HepG2 (cell line): ENCODE measurements around the gene AKR1C3. TPM values are rescaled to one million over a fixed set of nuclear protein-coding genes. Genes with fewer than 3 reads are reported as not detected.

Source experiments
- ATAC-seq: fragments of 200-7000 bp; cut with Tn5 transposase; 3 replicates; pipeline ENCODE4 v1.9.1; 2020; ENCODE audit warnings: mild to moderate bottlenecking, moderate library complexity
- BruUV-seq: library from RNA; stranded (reverse); fragments of 400-500 nt; replicated peaks from 2 replicates; lab custom pipeline; 2021; lab: Mats Ljungman, UMichigan
- CTCF ChIA-PET: fragments of 300-600 bp; formaldehyde crosslinking; extraction: SDS; loops from one replicate; lab custom pipeline; 2021; ENCODE audit warnings: low total read pairs, inconsistent platforms, low intra/inter-chr PET ratio; lab: Yijun Ruan, JAX
- POLR2A ChIA-PET: fragments of 350-600 bp; sonication (Branson Sonifier 250); formaldehyde crosslinking; loops from one replicate; lab custom pipeline; 2020; ENCODE audit warnings: antibody characterized with exemption, inconsistent platforms; lab: Yijun Ruan, JAX
- DNase-seq: peaks from one replicate; pipeline ENCODE4 v3.0.0-alpha.2; 2015; ENCODE audit warnings: low spot score
- FAIRE-seq: peaks from 3 replicates; lab custom pipeline; 2011; peaks lifted over from hg19 to GRCh38; lab: Jason Lieb, UNC
- H2AFZ ChIP-seq: one replicate; pipeline ENCODE4 v1.6.1; 2011; ENCODE audit warnings: low read length, inconsistent platforms
- H3K27ac ChIP-seq: fragments of 300-600 bp; 3 replicates; pipeline ENCODE4 v1.8.0; 2011; ENCODE audit warnings: mixed run types, mild to moderate bottlenecking, mixed read lengths, low read length, inconsistent platforms; ENCODE audit not compliant: insufficient read depth; ENCODE audit errors: extremely low read length
- H3K27me3 ChIP-seq, 2 experiments: fragments of 200-600 bp in 1 of 2; 2 replicates in 1 of 2; 3 replicates in 1 of 2; pipeline versions ENCODE4 v1.6.0 to v1.8.0; 2011; ENCODE audit warnings: low read length in 2 of 2, mild to moderate bottlenecking in 2 of 2, moderate library complexity in 2 of 2, inconsistent platforms in 1 of 2; ENCODE audit not compliant: insufficient read depth in 2 of 2, control insufficient read depth in 1 of 2
- H3K36me3 ChIP-seq, 2 experiments: fragments of 200-600 bp in 1 of 2; replicated peaks in 1 of 2; 2 replicates in 1 of 2; 3 replicates in 1 of 2; pipeline versions ENCODE4 v1.5.1 to v1.8.0; 2011; ENCODE audit warnings: low read length in 2 of 2, inconsistent platforms in 1 of 2; ENCODE audit not compliant: insufficient read depth in 2 of 2, control insufficient read depth in 1 of 2
- H3K4me1 ChIP-seq: 2 replicates; pipeline ENCODE4 v1.5.1; 2012; ENCODE audit warnings: low read length, inconsistent platforms; ENCODE audit not compliant: insufficient read depth
- H3K4me2 ChIP-seq: 2 replicates; pipeline ENCODE4 v1.6.0; 2011; ENCODE audit warnings: low read depth, low read length, inconsistent platforms
- H3K4me3 ChIP-seq, 3 experiments: fragments of 200-600 bp in 1 of 3; sonication (generic), shearing (Covaris generic) in 1 of 3; replicated peaks in 1 of 3; 2 replicates each; pipeline ENCODE4 v1.5.1; 2011 to 2016; ENCODE audit warnings: low read length in 3 of 3, inconsistent platforms in 2 of 3, low read depth in 2 of 3, mild to moderate bottlenecking in 2 of 3, control low read depth in 1 of 3, mixed read lengths in 1 of 3; ENCODE audit not compliant: insufficient read depth in 1 of 3
- H3K79me2 ChIP-seq: one replicate; pipeline ENCODE4 v1.6.1; 2011; ENCODE audit warnings: low read length, inconsistent platforms; ENCODE audit not compliant: insufficient read depth
- H3K9ac ChIP-seq: 2 replicates; pipeline ENCODE4 v1.6.0; 2011; ENCODE audit warnings: mild to moderate bottlenecking, low read depth, low read length, inconsistent platforms; ENCODE audit not compliant: insufficient read depth
- H3K9me3 ChIP-seq: 2 replicates; pipeline ENCODE4 v1.5.1; 2012; ENCODE audit warnings: mild to moderate bottlenecking, low read length
- H4K20me1 ChIP-seq: 2 replicates; pipeline ENCODE4 v1.6.0; 2011; ENCODE audit warnings: inconsistent platforms, mild to moderate bottlenecking, low read length, moderate library complexity; ENCODE audit not compliant: insufficient read depth
- CHD4 ChIP-seq: fragments of 200-600 bp; sonication (generic); IDR thresholded peaks from 2 replicates; pipeline ENCODE4 v1.7.0; 2017; ENCODE audit warnings: mild to moderate bottlenecking, low read length, borderline replicate concordance
- ELF3 ChIP-seq: IDR thresholded peaks from 2 replicates; pipeline ENCODE4 v1.6.1; 2016; ENCODE audit warnings: missing genetic modification reagents, missing compliant biosample characterization
- FOXP4 ChIP-seq: sonication (generic); formaldehyde crosslinking; IDR thresholded peaks from 2 replicates; pipeline ENCODE4 v1.4.0; 2020; ENCODE audit warnings: missing genetic modification reagents
- KLF15 ChIP-seq: sonication (generic); formaldehyde crosslinking; IDR thresholded peaks from 2 replicates; pipeline ENCODE4 v1.8.1; 2023; ENCODE audit warnings: borderline replicate concordance, mild to moderate bottlenecking, inconsistent platforms, missing genetic modification reagents, mixed read lengths
- NCOA5 ChIP-seq: sonication (generic); formaldehyde crosslinking; IDR thresholded peaks from 2 replicates; pipeline ENCODE4 v1.4.0; 2020; ENCODE audit warnings: missing genetic modification reagents
- NFE2L2 ChIP-seq: fragments of 150-350 bp; IDR thresholded peaks from 2 replicates; pipeline ENCODE4 v1.6.1; 2014; ENCODE audit warnings: low read length
- NFKBIZ ChIP-seq: IDR thresholded peaks from 2 replicates; pipeline ENCODE4 v1.6.1; 2018; ENCODE audit warnings: missing genetic modification reagents, missing compliant biosample characterization
- RBFOX2 ChIP-seq: fragments of 200-400 bp; formaldehyde crosslinking; IDR thresholded peaks from 2 replicates; pipeline ENCODE4 v1.6.1; 2017; ENCODE audit warnings: low read depth, mild to moderate bottlenecking, low read length
- RORA ChIP-seq: sonication (generic); formaldehyde crosslinking; IDR thresholded peaks from 2 replicates; pipeline ENCODE4 v1.5.0; 2020; ENCODE audit warnings: mild to moderate bottlenecking, missing genetic modification reagents, moderate library complexity
- ZFP37 ChIP-seq: sonication (generic); formaldehyde crosslinking; IDR thresholded peaks from 2 replicates; pipeline ENCODE4 v1.4.0; 2020; ENCODE audit warnings: missing genetic modification reagents, borderline replicate concordance
- ZNF773 ChIP-seq: sonication (generic); formaldehyde crosslinking; IDR thresholded peaks from 2 replicates; pipeline ENCODE4 v1.4.0; 2020; ENCODE audit warnings: missing genetic modification reagents, borderline replicate concordance
- WGBS: methylation state at CpG from one replicate; pipeline ENCODE4 v1.1.6; 2017; ENCODE audit warnings: low lambda C conversion rate; 5-methylcytosine and 5-hydroxymethylcytosine counted together
- in situ Hi-C: cut with HindIII; loops from 2 replicates; pipeline ENCODE4 v1.10.0; 2017; ENCODE audit warnings: low pct_unique_long_range_greater_than_20kb; ENCODE audit not compliant: extremely low pct_ligation_motif_present
- intact Hi-C: fragments of 100-400 bp; cut with micrococcal nuclease; formaldehyde crosslinking; loops from one replicate; pipeline ENCODE4 v1.10.0; 2022; ENCODE audit not compliant: unreplicated experiment
- polyA plus RNA-seq, 8 experiments: library from polyadenylated mRNA; depleted of rRNA in 3 of 8; stranded (reverse) in 7 of 8; unstranded in 1 of 8; fragments of >200 nt; fragmentation: Illumina TruSeq in 4 of 8; extraction: Trizol in 4 of 8; gene quantifications; 2 replicates each; pipeline versions ENCODE4 v1.2.1 to v1.2.3, GENCODE V29; 2011 to 2016; ENCODE audit warnings: low read depth in 4 of 8, missing spikeins in 1 of 8, mixed read lengths in 1 of 8; ENCODE audit not compliant: insufficient read depth in 1 of 8
- total RNA-seq, 5 experiments: library from RNA; depleted of rRNA; stranded (reverse); fragments of >200 nt; fragmentation: Illumina TruSeq; extraction: Trizol; gene quantifications; 2 replicates each; pipeline ENCODE4 v1.2.3, GENCODE V29; 2016; ENCODE audit warnings: low read depth in 1 of 5
- TF ChIP-seq, protein P1 (sequence below): sonication (generic); formaldehyde crosslinking; IDR thresholded peaks from 2 replicates; pipeline ENCODE4 v1.4.0; 2020; ENCODE audit warnings: mild to moderate bottlenecking, missing genetic modification reagents
- TF ChIP-seq, protein P2 (sequence below): IDR thresholded peaks from 2 replicates; pipeline ENCODE4 v1.6.1; 2012; ENCODE audit warnings: low read depth, low read length, improper control_type of control experiment

AKR1C3 gene
- total and polyA plus RNA-seq, 2 of the 13 experiments (the other 11 are each of a cell fraction or from before 2014, with no cell fraction given) = 368 to 532 TPM

GRCh38 chr10:5148678-5149032 lies 54.4 kb downstream of the AKR1C3 start:
- intact Hi-C loops = loop anchor here (5.0 kb wide), 1 partner anchor 94 kb away; no protein-coding TSS in a partner anchor
- DNase-seq (no peak), FAIRE-seq (no peak), ATAC-seq (no peak)
- Histone ChIP-seq H4K20me1 (no peaks in the 10 kb centered on the region), H3K36me3 (no peaks in the 10 kb centered on the region; a peak in 1 of 5 replicates), H3K4me3 (peak overlapping the region; percentile 2 to 32 (median 15); a peak in 5 of 6 replicates), H3K27me3 (no peaks in the 10 kb centered on the region), H2AFZ (no peak overlapping the region), H3K4me2 (peak overlapping the region; percentile 96), H3K4me1 (peaks cover 50% of the 10 kb centered on the region), H3K27ac (peak overlapping the region; percentile 100), H3K9me3 (peaks cover 29% of the 10 kb centered on the region), H3K9ac (peak overlapping the region; percentile 96), H3K79me2 (no peaks in the 10 kb centered on the region)
- no TSS peak for BruUV-seq
- 23% methylated on average over 1 of the region's 1 CpG for WGBS
- in situ Hi-C loops = no loop called here
- ChIA-PET CTCF (no interaction called here), POLR2A (interaction anchor here (1.2 to 2.7 kb wide), 5 partner anchors 48 to 201 kb away, joined by 4 to 14 read pairs (median 6); partner anchors contain the start of gene AKR1C4)
- TF ChIP-seq RBFOX2 (0 out of 2 replicates have a peak, but pooled peaks have one; percentile 32), NCOA5 (CRISPR knock-in tag) (no peak), ZNF773 (CRISPR knock-in tag) (no peak), NFKBIZ (CRISPR knock-in tag) (0 out of 2 replicates have a peak, but pooled peaks have one; percentile 3), KLF15 (CRISPR knock-in tag) (no peak), CHD4 (0 out of 2 replicates have a peak, but pooled peaks have one; percentile 1), FOXP4 (CRISPR knock-in tag) (no peak), RORA (CRISPR knock-in tag) (peak; percentile 11; the same call in 1 of the 2 replicates), ZFP37 (no peak), NFE2L2 (no peak), ELF3 (CRISPR knock-in tag) (peak; percentile 5; the same call in 1 of the 2 replicates)
- TF ChIP-seq, protein P1, sequence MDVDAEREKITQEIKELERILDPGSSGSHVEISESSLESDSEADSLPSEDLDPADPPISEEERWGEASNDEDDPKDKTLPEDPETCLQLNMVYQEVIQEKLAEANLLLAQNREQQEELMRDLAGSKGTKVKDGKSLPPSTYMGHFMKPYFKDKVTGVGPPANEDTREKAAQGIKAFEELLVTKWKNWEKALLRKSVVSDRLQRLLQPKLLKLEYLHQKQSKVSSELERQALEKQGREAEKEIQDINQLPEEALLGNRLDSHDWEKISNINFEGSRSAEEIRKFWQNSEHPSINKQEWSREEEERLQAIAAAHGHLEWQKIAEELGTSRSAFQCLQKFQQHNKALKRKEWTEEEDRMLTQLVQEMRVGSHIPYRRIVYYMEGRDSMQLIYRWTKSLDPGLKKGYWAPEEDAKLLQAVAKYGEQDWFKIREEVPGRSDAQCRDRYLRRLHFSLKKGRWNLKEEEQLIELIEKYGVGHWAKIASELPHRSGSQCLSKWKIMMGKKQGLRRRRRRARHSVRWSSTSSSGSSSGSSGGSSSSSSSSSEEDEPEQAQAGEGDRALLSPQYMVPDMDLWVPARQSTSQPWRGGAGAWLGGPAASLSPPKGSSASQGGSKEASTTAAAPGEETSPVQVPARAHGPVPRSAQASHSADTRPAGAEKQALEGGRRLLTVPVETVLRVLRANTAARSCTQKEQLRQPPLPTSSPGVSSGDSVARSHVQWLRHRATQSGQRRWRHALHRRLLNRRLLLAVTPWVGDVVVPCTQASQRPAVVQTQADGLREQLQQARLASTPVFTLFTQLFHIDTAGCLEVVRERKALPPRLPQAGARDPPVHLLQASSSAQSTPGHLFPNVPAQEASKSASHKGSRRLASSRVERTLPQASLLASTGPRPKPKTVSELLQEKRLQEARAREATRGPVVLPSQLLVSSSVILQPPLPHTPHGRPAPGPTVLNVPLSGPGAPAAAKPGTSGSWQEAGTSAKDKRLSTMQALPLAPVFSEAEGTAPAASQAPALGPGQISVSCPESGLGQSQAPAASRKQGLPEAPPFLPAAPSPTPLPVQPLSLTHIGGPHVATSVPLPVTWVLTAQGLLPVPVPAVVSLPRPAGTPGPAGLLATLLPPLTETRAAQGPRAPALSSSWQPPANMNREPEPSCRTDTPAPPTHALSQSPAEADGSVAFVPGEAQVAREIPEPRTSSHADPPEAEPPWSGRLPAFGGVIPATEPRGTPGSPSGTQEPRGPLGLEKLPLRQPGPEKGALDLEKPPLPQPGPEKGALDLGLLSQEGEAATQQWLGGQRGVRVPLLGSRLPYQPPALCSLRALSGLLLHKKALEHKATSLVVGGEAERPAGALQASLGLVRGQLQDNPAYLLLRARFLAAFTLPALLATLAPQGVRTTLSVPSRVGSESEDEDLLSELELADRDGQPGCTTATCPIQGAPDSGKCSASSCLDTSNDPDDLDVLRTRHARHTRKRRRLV (CRISPR knock-in tag) = no peak
- TF ChIP-seq, protein P2, sequence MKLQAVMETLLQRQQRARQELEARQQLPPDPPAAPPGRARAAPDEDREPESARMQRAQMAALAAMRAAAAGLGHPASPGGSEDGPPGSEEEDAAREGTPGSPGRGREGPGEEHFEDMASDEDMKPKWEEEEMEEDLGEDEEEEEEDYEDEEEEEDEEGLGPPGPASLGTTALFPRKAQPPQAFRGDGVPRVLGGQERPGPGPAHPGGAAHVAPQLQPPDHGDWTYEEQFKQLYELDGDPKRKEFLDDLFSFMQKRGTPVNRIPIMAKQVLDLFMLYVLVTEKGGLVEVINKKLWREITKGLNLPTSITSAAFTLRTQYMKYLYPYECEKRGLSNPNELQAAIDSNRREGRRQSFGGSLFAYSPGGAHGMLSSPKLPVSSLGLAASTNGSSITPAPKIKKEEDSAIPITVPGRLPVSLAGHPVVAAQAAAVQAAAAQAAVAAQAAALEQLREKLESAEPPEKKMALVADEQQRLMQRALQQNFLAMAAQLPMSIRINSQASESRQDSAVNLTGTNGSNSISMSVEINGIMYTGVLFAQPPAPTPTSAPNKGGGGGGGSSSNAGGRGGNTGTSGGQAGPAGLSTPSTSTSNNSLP = 0 out of 2 replicates have a peak, but pooled peaks have one; percentile 2
